Gastrocnemius medialis (tissue), 4 donors: ENCODE results near the gene RYR1. TPM values are rescaled to one million over a fixed set of nuclear protein-coding genes. Genes with fewer than 3 reads are reported as not detected.

Source experiments
- ATAC-seq, 2 donors: fragments of 150-250 bp; one replicate each; pipeline ENCODE4 v1.9.1; 2016
- DNase-seq, 2 donors: peaks; one replicate each; pipeline ENCODE4 v3.0.0-alpha.2; 2019
- H3K27ac ChIP-seq, 4 donors: fragments of 200-600 bp; sonication (generic); 1 replicate in 1 of 4; 2 replicates in 3 of 4; pipeline ENCODE4 v1.5.1; 2016 to 2018; ENCODE audit warnings: mild to moderate bottlenecking in 2 of 4, moderate library complexity in 1 of 4
- H3K27me3 ChIP-seq, 3 donors: fragments of 200-600 bp; sonication (generic) in 2 of 3; 1 replicate in 1 of 3; 2 replicates in 2 of 3; pipeline versions ENCODE4 v1.5.1 to v1.6.0; 2016 to 2019; ENCODE audit warnings: mild to moderate bottlenecking in 1 of 3, moderate library complexity in 1 of 3
- H3K36me3 ChIP-seq, 2 donors: fragments of 200-600 bp; sonication (generic) in 1 of 2; one replicate each; pipeline ENCODE4 v1.5.1; 2017 to 2018
- H3K4me1 ChIP-seq, 2 donors: fragments of 200-600 bp; sonication (generic) in 1 of 2; one replicate each; pipeline ENCODE4 v1.5.1; 2016 to 2017; ENCODE audit warnings: mild to moderate bottlenecking in 2 of 2
- H3K4me3 ChIP-seq, 4 donors: fragments of 200-600 bp; sonication (generic) in 3 of 4; 1 replicate in 1 of 4; 2 replicates in 3 of 4; pipeline ENCODE4 v1.5.1; 2016 to 2019; ENCODE audit warnings: mild to moderate bottlenecking in 2 of 4
- H3K9me3 ChIP-seq, 3 donors: fragments of 200-600 bp; sonication (generic) in 2 of 3; 1 replicate in 1 of 3; 2 replicates in 2 of 3; pipeline ENCODE4 v1.5.1; 2016 to 2019
- CTCF ChIP-seq, 5 experiments: fragments of 450-650 bp in 3 of 5; fragments of 200-600 bp in 2 of 5; sonication (generic) in 2 of 5; IDR thresholded peaks in 4 of 5; conservative IDR thresholded peaks in 1 of 5; 1 replicate in 4 of 5; 2 replicates in 1 of 5; pipeline ENCODE4 v1.5.1; 2016 to 2019; ENCODE audit warnings: antibody characterized with exemption in 5 of 5, mild to moderate bottlenecking in 3 of 5, moderate library complexity in 3 of 5
- POLR2A ChIP-seq, 2 donors: fragments of 450-650 bp; IDR thresholded peaks; one replicate each; pipeline ENCODE4 v1.6.1; 2017; ENCODE audit warnings: antibody characterized with exemption in 2 of 2, mild to moderate bottlenecking in 2 of 2, moderate library complexity in 2 of 2
- in situ Hi-C, 4 donors: fragments of 200-750 bp; cut with MboI; loops; one replicate each; pipeline versions ENCODE4 v1.15.0 to v1.8.0; 2017; ENCODE audit warnings: low sequenced_read_pairs in 4 of 4
- intact Hi-C: fragments of 100-400 bp; cut with DNase I; formaldehyde crosslinking; loops from one replicate; pipeline ENCODE4 v1.15.1; 2023; ENCODE audit warnings: low total_unique reads
- total RNA-seq, 4 donors: library from RNA; depleted of rRNA; stranded (reverse); fragments of >200 nt; gene quantifications; one replicate each; pipeline versions ENCODE4 v1.1.0 to v1.2.3, GENCODE V29; 2016

RYR1 gene
- total RNA-seq, 4 donors from 2014 or later: 607 to 831 (median 724) TPM

- intact Hi-C loops (loop anchor here (5.0 kb wide), 1 partner anchor 36 kb away; no protein-coding TSS in a partner anchor), in situ Hi-C loops (no loop called here)
- Histone ChIP-seq H3K9me3 (no peaks in the 10 kb centered on the region), H3K27ac (no peak overlapping the region), H3K36me3 (peaks cover 4 to 99% of the 10 kb centered on the region in 2 donors), H3K4me1 (no peaks in the 10 kb centered on the region), H3K4me3 (no peak overlapping the region), H3K27me3 (no peaks in the 10 kb centered on the region)
- no peak for ATAC-seq
- TF ChIP-seq CTCF (IDR thresholded peaks at IDR 0.05 in 4 of 5, conservative IDR thresholded peaks at IDR 0.05 in 1 of 5): no peak
- TF ChIP-seq POLR2A (IDR thresholded peaks at IDR 0.05): no peak
- DNase-seq: no peak
Measured at GRCh38 chr19:38488096-38488495, 54.6 kb downstream of the RYR1 start.

- intact Hi-C loops (loop anchor here (5.0 kb wide), 1 partner anchor 37 kb away; no protein-coding TSS in a partner anchor), in situ Hi-C loops (no loop called here)
- DNase-seq (no peak), ATAC-seq (no peak)
- peaks cover 4 to 99% of the 10 kb centered on the region in 2 donors for H3K36me3 ChIP-seq
- no peak overlapping the region for H3K4me3 ChIP-seq
- TF ChIP-seq CTCF (IDR thresholded peaks at IDR 0.05 in 4 of 5, conservative IDR thresholded peaks at IDR 0.05 in 1 of 5) (no peak), POLR2A (IDR thresholded peaks at IDR 0.05) (no peak)
- H3K27ac ChIP-seq: peak overlapping the region in 1 of 4 donors; percentile 27
- no peaks in the 10 kb centered on the region for H3K27me3 ChIP-seq
- no peaks in the 10 kb centered on the region for H3K4me1 ChIP-seq
- H3K9me3 ChIP-seq: no peaks in the 10 kb centered on the region
Measured at GRCh38 chr19:38488776-38489481, 55.4 kb downstream of the RYR1 start.

- Histone ChIP-seq H3K4me3 (no peak overlapping the region), H3K9me3 (no peaks in the 10 kb centered on the region), H3K36me3 (peaks cover 4 to 99% of the 10 kb centered on the region in 2 donors), H3K27ac (peak overlapping the region in 1 of 4 donors; percentile 39), H3K4me1 (no peaks in the 10 kb centered on the region), H3K27me3 (no peaks in the 10 kb centered on the region)
- in situ Hi-C loops: no loop called here
- TF ChIP-seq POLR2A (IDR thresholded peaks at IDR 0.05) (no peak), CTCF (IDR thresholded peaks at IDR 0.05 in 4 of 5, conservative IDR thresholded peaks at IDR 0.05 in 1 of 5) (no peak)
- ATAC-seq: no peak
- intact Hi-C loops: no loop called here
- DNase-seq: no peak
Measured at GRCh38 chr19:38490861-38491260, 57.4 kb downstream of the RYR1 start.

- ATAC-seq (no peak), DNase-seq (no peak)
- TF ChIP-seq POLR2A (IDR thresholded peaks at IDR 0.05) (no peak), CTCF (IDR thresholded peaks at IDR 0.05 in 4 of 5, conservative IDR thresholded peaks at IDR 0.05 in 1 of 5) (no peak)
- H3K36me3 ChIP-seq: peaks cover 4 to 99% of the 10 kb centered on the region in 2 donors
- no peak overlapping the region for H3K4me3 ChIP-seq
- no peaks in the 10 kb centered on the region for H3K4me1 ChIP-seq
- no peak overlapping the region for H3K27ac ChIP-seq
- H3K9me3 ChIP-seq: no peaks in the 10 kb centered on the region
- intact Hi-C loops: no loop called here
- H3K27me3 ChIP-seq: no peaks in the 10 kb centered on the region
- in situ Hi-C loops: no loop called here
Measured at GRCh38 chr19:38492181-38492813, 58.8 kb downstream of the RYR1 start.
